GM13976 (cell line): Measurements from ENCODE around the gene SIAH3.

Source experiments
- DNase-seq: peaks from one replicate; pipeline ENCODE4 v3.0.0; 2012; ENCODE audit warnings: low spot score
- CTCF ChIP-seq: IDR thresholded peaks from 2 replicates; pipeline ENCODE4 v1.5.1; 2012; ENCODE audit warnings: borderline replicate concordance, mild to moderate bottlenecking; ENCODE audit not compliant: insufficient read depth; ENCODE audit errors: extremely low read depth, missing control alignments, control extremely low read depth
- in situ Hi-C: fragments of 300-500 bp; cut with MboI; formaldehyde crosslinking; loops from one replicate; pipeline ENCODE4 v1.12.0; 2022; ENCODE audit warnings: low sequenced_read_pairs, mixed read lengths, inconsistent platforms; ENCODE audit not compliant: unreplicated experiment

The SIAH3 gene

DNA sequence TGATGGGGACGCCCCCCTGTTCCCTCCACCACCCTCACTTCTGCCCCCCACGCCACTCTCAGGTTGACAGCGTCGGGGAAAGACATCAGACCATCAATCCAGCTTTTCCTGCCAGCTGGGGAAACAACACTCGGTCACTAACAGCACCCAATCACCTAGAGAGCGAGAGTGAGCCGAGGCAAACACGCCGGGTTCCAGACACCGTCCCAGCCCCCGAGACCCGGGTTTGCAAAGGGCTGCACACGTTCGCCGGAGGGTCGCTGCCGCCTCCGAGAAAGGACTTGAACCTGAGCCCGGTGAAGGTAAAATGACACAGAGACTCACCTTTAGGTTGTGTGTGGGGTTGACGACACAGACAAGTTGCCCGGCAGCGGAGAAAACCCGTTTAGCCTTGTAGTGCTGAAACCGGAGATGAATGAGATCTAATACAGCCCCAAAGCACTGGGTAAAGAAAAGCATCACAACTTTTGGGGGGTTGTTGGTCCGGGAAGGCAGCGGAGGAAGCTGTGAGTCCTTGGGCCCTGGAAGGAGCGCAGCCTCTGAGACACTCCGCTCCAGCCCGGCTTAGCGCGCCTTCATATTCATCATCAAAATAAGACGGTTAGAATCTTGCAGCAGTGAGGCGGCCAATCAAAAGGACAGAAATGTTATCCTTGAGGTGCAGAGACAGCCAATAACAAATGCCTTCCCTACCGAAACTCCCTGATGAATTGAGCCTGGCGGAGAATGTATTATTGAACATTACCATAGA, at the start of gene SIAH3:
SIAH3 (minus strand) TSS at position 583 of the 751 bp plus-strand sequence; CDS start at position 459, 124 bp downstream.
- DNase-seq, result no peak
- in situ Hi-C loops, result no loop called here
- no peak for TF ChIP-seq CTCF

DNA sequence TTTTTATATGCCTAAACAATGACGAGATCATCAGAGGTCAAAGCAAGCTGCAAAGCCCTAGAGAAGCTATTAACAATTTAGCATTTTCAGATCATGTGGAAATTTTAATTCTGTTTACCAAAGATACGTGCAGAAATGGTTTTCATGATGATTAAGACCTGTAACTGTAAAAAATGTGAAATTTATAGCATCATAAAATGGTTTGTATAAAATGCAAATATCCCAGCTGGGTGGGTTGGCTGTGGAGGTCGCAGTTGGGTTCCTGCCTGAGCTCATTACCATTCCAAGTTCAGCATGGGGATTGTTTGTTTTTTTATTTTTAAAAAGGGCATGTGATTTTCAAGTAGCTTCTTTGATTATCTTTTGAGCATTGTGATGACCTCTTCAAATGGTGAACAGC, 47.9 kb upstream of the SIAH3 start:
- no peak for DNase-seq
- in situ Hi-C loops, result no loop called here
- no peak for TF ChIP-seq CTCF

- no peak for TF ChIP-seq CTCF
- in situ Hi-C loops, result no loop called here
- DNase-seq, result no peak
Measured at GRCh38 chr13:45897562-45897961, 46.0 kb upstream of the SIAH3 start.

- no peak for TF ChIP-seq CTCF
Measured at GRCh38 chr13:45896285-45896684, 44.7 kb upstream of the SIAH3 start.

DNA sequence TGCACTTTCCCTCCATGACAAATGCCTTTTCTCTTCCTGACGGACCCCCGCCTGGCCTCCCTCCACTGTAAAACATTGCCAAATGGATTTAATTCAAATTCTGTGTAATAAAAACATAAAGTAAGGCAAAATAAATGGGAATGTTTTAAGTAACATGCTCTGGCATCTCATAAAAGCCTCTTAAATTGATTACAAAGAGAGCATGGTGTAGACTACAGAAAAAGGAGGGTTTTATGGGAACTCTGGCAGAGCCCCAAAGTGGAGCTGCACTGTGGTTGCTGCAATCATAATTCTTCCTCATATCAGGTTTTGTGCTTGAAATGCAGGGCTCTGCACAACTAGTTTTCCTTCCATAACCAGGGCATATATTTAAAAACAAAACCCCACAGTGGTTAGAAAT, 44.3 kb upstream of the SIAH3 start:
- no peak for DNase-seq
- TF ChIP-seq CTCF, result no peak
- in situ Hi-C loops, result no loop called here

More at GRCh38 chr13:45896285-45896684, 44.7 kb upstream of the SIAH3 start:
- in situ Hi-C loops, result no loop called here
- no peak for DNase-seq

DNA sequence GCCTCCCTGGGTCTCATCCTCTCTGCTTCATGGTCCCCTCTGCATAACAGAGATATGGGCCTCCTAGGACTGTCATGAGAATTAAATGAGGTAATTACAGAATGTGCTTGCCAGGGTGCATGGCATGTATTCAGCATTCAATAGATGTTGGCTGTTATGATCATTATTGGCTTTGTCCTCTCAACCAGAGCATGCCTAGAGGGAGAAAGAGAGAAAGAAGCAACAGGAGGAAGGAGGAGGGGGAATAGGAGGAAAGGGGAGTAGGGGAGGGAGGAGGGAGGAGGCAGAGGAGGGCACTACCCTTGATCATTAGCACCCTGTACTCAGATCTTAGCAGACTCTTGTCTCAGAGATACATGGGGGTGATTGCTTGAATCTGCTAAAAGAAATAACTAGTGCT, 41.0 kb upstream of the SIAH3 start:
- no peak for TF ChIP-seq CTCF
- no peak for DNase-seq
- in situ Hi-C loops, result no loop called here
